H1 (cell line): ENCODE measurements around the gene ECD. TPM values are rescaled to one million over a fixed set of nuclear protein-coding genes. Genes with fewer than 3 reads are reported as not detected.

Experiments used
- ASH2L ChIP-seq: fragments of 200-600, 300-600 bp; sonication (generic); IDR thresholded peaks from one replicate; pipeline ENCODE4 v1.7.1; 2017; ENCODE audit warnings: low read length
- BCL11A ChIP-seq, 2 experiments: IDR thresholded peaks; one replicate each; pipeline ENCODE4 v1.6.1; 2011; ENCODE audit warnings: low read depth in 2 of 2, low read length in 2 of 2, mild to moderate bottlenecking in 2 of 2
- CHD1 ChIP-seq: IDR thresholded peaks from 2 replicates; pipeline ENCODE4 v1.6.1; 2012; ENCODE audit warnings: low read depth, low read length, improper control_type of control experiment
- CREB1 ChIP-seq: IDR thresholded peaks from 2 replicates; pipeline ENCODE4 v1.6.1; 2012; ENCODE audit warnings: inconsistent platforms
- RFX5 ChIP-seq: IDR thresholded peaks from 2 replicates; pipeline ENCODE4 v1.6.1; 2011; ENCODE audit warnings: low read depth, low read length, improper control_type of control experiment, borderline replicate concordance
- SAP30 ChIP-seq: fragments of 300-600 bp; sonication (generic); IDR thresholded peaks from 2 replicates; pipeline ENCODE4 v1.7.1; 2012; ENCODE audit warnings: low read length, moderate library complexity, mild to moderate bottlenecking, inconsistent platforms; ENCODE audit not compliant: insufficient read depth, insufficient replicate concordance
- polyA plus RNA-seq, 7 experiments: library from polyadenylated mRNA; depleted of rRNA in 3 of 7; stranded (reverse) in 5 of 7; unstranded in 2 of 7; fragments of >200 nt in 5 of 7; fragments of 200-250 nt in 2 of 7; gene quantifications; 1 replicate in 5 of 7; 2 replicates in 1 of 7; 4 replicates in 1 of 7; pipeline versions ENCODE4 v1.2.1 to v1.2.3, GENCODE V29; 2011 to 2013; ENCODE audit warnings: missing spikeins in 2 of 7, mixed read lengths in 2 of 7
- total RNA-seq: library from RNA; stranded (reverse); fragmentation: NEBNext Ultra II Directional; extraction: Animal tissue kit (Norgen Biotek cat#: 25700); gene quantifications from 2 replicates; pipeline ENCODE4 v1.2.1, GENCODE V29; 2021

ECD gene
- total and polyA plus RNA-seq, 2 of the 8 experiments (the other 6 are each of a cell fraction or from before 2014, with no cell fraction given), result 27.1 to 38.0 TPM

DNA sequence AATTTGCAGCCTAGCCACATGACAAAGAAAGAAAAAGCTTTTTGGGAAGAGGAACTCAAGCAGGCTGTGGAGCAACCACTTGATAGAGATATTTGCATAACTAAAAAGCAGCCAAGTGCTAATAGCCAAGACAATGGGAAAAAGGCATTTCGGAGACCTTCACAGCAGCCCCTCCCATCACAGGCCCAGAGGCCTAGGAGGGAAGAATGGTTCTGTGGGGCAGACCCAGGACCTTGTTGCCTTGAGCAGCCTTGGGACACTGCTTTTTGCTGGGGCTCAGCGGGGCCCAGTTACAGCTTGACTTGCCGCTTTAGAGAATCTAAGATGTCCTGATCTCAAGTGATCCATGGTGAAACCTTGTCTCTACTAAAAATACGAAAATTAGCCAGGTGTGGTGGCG, 38.6 kb upstream of the ECD start (continued):
- TF ChIP-seq RFX5 (no peak), BCL11A (IDR thresholded peaks at IDR 0.05; ENCODE audit: low read depth in 2 of 2, low read length in 2 of 2) (no peak), SAP30 (no peak), CHD1 (no peak), ASH2L (no peak), CREB1 (no peak)
